IPS-18a (cell line): ENCODE measurements around the gene TSPAN9.

Experiments
- H3K27ac ChIP-seq: one replicate; pipeline ENCODE4 v1.5.1; 2013; ENCODE audit warnings: low read length
- H3K27me3 ChIP-seq: one replicate; pipeline ENCODE4 v1.6.1; 2013; ENCODE audit warnings: mild to moderate bottlenecking, low read length; ENCODE audit not compliant: control insufficient read depth, insufficient read depth
- H3K36me3 ChIP-seq: one replicate; pipeline ENCODE4 v1.6.1; 2013; ENCODE audit warnings: low read depth, low read length; ENCODE audit not compliant: control insufficient read depth
- H3K4me1 ChIP-seq: one replicate; pipeline ENCODE4 v1.6.1; 2013; ENCODE audit warnings: low read depth, low read length; ENCODE audit not compliant: control insufficient read depth
- H3K4me3 ChIP-seq: one replicate; pipeline ENCODE4 v1.5.1; 2013; ENCODE audit warnings: low read length
- H3K9ac ChIP-seq: one replicate; pipeline ENCODE4 v1.6.1; 2013; ENCODE audit warnings: mild to moderate bottlenecking, low read length, moderate library complexity
- H3K9me3 ChIP-seq: one replicate; pipeline ENCODE4 v1.6.1; 2013; ENCODE audit warnings: low read depth, low read length; ENCODE audit not compliant: control insufficient read depth

The TSPAN9 gene, protein sequence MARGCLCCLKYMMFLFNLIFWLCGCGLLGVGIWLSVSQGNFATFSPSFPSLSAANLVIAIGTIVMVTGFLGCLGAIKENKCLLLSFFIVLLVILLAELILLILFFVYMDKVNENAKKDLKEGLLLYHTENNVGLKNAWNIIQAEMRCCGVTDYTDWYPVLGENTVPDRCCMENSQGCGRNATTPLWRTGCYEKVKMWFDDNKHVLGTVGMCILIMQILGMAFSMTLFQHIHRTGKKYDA

DNA sequence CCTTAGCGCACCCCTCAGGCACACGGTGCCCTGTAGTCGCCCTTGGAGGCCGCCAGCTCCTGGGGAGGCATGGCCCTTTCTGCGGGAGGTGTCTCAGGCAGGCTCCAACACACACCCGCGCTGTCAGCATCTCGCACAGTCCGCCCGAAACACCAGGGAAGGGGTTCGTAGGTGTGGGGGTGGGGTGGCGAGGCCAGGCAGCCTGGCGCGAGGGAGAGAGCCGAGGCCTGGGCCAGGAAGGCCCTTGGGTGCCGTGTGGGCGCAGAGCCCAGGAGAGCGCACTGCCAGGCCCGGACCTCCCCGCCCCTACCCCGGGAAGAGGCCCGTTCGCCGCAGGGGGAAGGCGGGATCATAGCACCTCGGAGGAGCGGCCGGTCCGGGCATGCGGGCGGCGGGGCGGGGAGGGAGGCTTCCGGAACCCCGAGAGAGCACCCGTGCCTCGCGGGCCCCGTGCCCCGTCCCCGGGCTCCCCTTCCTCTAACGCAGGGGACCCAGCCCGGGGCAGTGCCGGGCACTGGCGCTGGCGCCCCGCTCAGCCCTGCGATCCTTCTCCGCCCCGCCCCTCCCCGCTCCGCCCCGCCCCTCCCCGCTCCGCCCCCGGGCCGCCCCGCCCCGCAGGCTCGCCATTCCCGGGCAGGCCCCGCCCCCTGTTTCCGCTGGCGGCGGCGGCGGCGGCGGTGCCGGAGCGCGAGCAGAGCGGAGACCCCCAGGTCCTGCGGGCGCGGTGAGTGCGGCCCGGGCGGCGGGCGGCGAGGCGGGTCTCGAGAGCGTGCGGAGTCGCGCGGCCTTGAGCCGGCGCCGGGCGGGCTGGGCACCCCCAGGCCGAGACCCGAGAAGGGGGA, at the start of gene TSPAN9:
TSPAN9 (plus strand) TSS at position 650 of the 842 bp plus-strand sequence. CDS start 123,815 bp downstream, outside the sequence.
- Histone ChIP-seq H3K9ac (no peak within 1 kb of the TSS), H3K9me3 (no peaks in the 10 kb centered on the region), H3K27me3 (peaks cover 25% of the 10 kb centered on the region), H3K4me1 (peaks cover 5% of the 10 kb centered on the region), H3K4me3 (peak within 1 kb of the TSS; percentile 61), H3K36me3 (no peaks in the 10 kb centered on the region), H3K27ac (no peak within 1 kb of the TSS)

DNA sequence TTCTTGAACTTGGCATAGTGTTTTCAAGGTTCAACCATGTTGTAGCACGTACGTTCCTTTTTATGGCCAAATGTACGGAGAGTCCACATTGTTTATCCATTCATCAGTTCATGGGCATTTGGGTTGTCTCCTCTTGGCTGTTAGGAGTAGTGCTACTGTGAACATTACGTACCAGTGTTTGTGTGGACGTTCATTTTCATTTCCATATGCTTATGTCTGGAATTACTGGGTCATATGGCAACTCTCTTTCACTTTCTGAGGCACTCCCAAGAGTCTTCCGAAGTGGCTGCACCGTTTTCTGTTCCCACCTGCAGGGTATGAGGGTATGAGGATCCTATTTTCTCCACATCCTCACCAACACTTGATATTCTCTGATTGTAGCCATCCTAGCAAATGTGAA, 49.1 kb upstream of the TSPAN9 start:
- Histone ChIP-seq H3K27ac (no peak overlapping the region), H3K9ac (no peak overlapping the region), H3K9me3 (no peaks in the 10 kb centered on the region), H3K4me3 (no peak overlapping the region), H3K36me3 (peaks cover 37% of the 10 kb centered on the region), H3K4me1 (no peaks in the 10 kb centered on the region), H3K27me3 (no peaks in the 10 kb centered on the region)

DNA sequence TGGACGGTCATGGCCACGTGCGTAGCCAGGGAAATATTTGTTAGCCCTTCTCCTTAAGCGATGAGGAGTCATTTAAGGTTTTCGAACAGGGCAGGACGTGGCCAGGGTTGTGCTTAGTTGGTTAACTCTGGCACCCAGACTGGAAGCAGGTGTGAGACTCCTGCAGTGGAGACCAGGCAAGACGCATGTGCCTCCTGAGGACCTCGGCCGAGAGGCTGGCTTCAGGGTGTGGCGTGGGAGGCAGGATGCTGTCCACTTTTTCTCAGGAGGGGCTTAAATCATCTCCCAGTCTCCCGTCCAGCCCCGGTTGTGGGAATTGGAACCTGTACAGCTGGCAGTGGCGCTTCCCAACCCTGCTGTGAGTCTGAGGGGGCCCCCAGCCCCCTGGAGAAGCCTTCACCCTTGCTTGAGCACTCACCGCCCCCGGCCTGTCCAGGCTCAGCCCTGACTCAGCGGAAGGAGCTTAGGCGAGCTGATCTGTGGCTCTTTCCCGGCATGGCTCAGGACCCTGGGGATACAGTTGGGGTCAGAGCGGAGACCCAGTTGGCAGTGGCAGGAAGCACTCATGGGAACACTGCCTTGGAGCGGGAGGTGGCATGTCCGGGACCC, 46.3 kb upstream of the TSPAN9 start:
- Histone ChIP-seq H3K27ac (no peak overlapping the region), H3K36me3 (peaks cover 30% of the 10 kb centered on the region), H3K9ac (no peak overlapping the region), H3K27me3 (no peaks in the 10 kb centered on the region), H3K9me3 (no peaks in the 10 kb centered on the region), H3K4me1 (peaks cover 4% of the 10 kb centered on the region), H3K4me3 (no peak overlapping the region)

DNA sequence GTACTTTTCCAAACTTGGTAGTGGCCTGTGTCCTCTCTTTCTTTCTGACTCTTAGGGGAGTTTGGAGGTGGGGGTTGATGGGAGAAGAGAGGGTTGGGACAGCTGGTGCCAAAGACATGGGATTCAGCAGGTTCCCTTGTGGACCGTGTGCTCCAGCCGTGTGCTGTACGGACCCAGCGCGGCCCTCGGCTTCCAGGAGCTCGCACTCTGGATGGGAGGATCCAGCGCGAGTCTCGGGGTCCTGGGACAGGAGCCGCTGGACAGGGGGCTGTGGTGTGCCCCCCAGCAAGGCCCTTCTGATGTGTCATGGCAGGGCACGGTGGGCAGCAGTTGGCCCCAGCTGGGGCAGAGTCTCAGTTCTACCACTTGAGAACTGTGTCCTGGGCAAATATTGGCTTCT, 45.0 kb upstream of the TSPAN9 start:
- H3K4me1 ChIP-seq, result peaks cover 4% of the 10 kb centered on the region
- peaks cover 26% of the 10 kb centered on the region for H3K36me3 ChIP-seq
- no peaks in the 10 kb centered on the region for H3K9me3 ChIP-seq
- no peaks in the 10 kb centered on the region for H3K27me3 ChIP-seq
- H3K27ac ChIP-seq, result no peak overlapping the region
- H3K4me3 ChIP-seq, result no peak overlapping the region
- no peak overlapping the region for H3K9ac ChIP-seq

DNA sequence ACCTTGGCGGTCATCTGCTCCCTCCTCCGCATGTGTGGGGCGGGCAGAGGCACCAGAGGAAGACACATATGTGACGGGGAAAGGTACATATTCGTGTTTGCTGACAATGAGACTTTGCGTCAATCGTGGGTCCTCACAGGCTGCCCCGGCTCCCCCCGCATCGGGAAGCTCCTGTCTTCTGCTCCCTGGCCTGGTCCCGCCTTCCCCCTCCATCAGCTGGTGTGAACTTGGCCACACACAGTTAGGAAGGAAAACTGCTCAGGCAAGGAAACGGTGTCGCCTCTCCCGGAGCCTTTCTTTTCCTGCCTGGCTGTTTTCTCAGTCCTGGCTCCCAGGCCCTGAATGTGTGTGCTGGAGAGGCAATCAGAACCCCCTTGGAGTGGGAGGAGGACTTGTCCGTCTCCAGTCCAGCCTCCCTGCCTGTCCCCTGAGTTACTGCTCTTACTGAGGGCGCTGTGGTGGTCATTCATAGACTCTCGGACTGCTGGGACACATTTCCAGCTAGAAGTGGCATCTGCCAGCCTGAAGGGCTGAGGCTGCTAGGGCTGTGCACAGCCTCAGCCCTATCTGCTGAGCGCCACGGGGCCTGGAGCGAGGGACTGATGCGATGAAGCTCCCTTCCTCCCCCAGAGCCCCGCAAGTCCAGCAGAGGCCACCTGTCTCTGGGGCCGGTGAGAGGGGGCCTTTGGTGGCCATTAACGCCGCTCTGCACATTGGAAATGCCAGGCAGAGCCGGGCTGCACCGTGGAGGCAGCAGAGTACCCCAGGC, 44.2 kb upstream of the TSPAN9 start:
- H3K4me1 ChIP-seq, result peaks cover 4% of the 10 kb centered on the region
- H3K27ac ChIP-seq, result no peak overlapping the region
- H3K27me3 ChIP-seq, result no peaks in the 10 kb centered on the region
- no peaks in the 10 kb centered on the region for H3K9me3 ChIP-seq
- no peak overlapping the region for H3K9ac ChIP-seq
- no peak overlapping the region for H3K4me3 ChIP-seq
- H3K36me3 ChIP-seq, result peaks cover 28% of the 10 kb centered on the region

DNA sequence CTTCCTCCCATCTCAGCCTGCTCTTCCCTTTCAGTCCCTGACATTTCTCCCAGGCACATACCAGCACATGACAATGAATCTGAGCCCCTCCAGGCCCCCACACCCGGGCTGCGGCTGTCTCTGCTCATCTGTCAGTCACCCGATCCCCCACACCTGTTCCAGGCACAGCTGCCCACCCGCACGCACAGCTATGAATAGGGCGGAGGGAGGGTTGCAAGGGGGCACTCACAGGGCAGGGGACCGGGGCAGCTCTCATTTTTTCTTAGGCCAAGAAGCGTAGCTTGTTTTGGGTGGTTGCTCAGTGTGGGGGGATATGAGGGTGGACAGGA, 43.7 kb upstream of the TSPAN9 start:
- Histone ChIP-seq H3K4me1 (peaks cover 4% of the 10 kb centered on the region), H3K27me3 (no peaks in the 10 kb centered on the region), H3K9me3 (no peaks in the 10 kb centered on the region), H3K9ac (no peak overlapping the region), H3K36me3 (peaks cover 30% of the 10 kb centered on the region), H3K4me3 (no peak overlapping the region), H3K27ac (no peak overlapping the region)

DNA sequence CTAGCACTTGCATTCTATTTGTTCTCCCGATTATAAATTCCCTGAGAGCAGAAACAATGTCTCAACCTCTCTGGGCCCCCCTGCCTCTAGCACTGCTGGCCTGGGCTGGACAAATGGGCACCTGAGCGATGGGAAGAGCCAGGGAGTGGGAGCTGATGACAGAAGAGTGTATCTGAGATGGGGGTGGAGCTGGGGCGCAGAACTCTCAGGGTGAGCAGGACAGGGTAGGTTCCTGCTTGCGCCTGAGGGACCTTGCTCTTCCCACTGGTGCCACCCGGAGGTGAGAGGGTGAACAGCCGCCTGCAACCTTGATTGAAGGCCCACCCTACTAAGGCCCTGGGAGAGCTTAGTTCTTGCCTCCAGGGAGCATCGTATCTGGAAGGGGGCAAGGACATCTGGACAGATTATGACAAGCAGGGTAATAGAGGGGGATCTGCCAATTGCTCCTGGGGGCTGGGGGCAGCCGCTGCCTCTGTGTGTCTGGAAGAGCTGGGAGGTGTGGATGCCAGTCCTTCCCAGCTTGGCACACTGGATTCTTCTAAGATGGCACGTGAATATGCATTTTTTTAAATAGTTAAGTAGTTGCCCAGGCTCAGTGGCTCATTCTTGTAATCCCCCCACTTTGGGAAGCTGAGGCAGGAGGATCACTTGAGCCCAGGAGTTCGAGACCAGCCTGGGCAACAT, 43.0 kb upstream of the TSPAN9 start:
- peaks cover 4% of the 10 kb centered on the region for H3K4me1 ChIP-seq
- H3K27ac ChIP-seq, result no peak overlapping the region
- no peak overlapping the region for H3K9ac ChIP-seq
- no peak overlapping the region for H3K4me3 ChIP-seq
- H3K27me3 ChIP-seq, result no peaks in the 10 kb centered on the region
- H3K9me3 ChIP-seq, result no peaks in the 10 kb centered on the region
- H3K36me3 ChIP-seq, result peaks cover 35% of the 10 kb centered on the region

DNA sequence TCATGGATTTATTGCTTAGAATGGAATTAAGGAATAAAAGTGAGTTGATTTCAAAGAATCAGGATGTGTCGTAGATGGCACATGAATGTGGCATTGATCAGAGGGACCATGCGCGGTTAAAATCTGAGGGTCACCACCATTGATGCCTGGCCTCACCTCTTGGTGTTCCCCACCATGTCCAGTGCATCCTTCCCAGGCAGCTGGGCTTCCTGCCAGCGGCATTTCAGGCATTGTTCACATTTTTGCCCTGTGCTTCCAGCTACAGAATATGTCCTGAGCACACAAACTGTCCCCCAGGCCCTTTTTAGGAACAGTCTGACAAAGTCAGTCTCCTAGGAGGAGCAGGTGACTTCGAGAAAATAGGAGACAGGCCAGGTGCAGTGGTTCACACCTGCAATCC, 42.0 kb upstream of the TSPAN9 start:
- no peaks in the 10 kb centered on the region for H3K9me3 ChIP-seq
- no peaks in the 10 kb centered on the region for H3K27me3 ChIP-seq
- H3K27ac ChIP-seq, result no peak overlapping the region
- H3K36me3 ChIP-seq, result peaks cover 40% of the 10 kb centered on the region
- no peak overlapping the region for H3K9ac ChIP-seq
- peaks cover 4% of the 10 kb centered on the region for H3K4me1 ChIP-seq
- H3K4me3 ChIP-seq, result no peak overlapping the region

DNA sequence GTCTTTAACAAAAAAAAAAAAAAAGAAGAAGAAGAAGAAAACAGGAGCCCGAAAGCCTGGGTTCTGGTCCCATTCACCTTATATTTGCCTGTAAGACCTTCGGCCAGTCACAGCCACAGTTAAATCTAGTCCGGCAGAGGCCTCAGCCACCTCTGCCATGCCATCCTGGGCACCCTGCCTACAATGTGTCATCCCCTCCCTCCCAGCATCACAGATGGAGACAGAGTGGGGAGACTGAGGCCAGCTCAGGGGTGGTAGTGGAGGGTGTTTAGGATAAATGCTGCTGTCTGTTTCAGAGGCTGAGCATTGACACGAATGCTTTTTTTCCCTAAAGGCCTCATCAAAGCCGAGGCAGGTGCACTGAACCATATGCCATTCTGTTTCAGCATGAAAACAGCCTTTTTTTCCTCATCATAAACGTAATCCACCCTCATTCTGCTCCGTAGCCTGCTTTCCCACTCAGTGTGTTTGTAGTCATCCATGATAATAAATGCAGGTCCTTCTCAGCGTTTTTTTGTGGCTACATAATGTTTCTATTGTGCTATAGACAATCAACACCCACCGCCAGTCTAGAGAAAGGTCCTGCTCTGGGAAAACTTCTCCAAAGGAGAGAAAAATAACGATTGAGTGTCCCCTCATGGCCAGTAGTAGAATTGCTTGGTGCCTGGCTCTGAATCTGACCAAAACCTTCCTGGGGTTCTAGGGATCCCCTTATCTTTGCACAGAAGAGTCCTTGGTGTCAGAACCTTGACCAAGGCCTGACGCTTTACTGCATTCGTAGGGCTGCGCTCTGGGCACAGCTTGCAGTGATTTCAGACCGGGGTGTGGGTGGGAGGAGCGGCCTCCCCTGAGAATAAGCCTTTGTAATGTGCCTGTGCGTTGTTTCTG, 41.1 kb upstream of the TSPAN9 start:
- H3K9me3 ChIP-seq, result no peaks in the 10 kb centered on the region
- H3K27ac ChIP-seq, result no peak overlapping the region
- peaks cover 4% of the 10 kb centered on the region for H3K4me1 ChIP-seq
- no peaks in the 10 kb centered on the region for H3K27me3 ChIP-seq
- H3K36me3 ChIP-seq, result peaks cover 42% of the 10 kb centered on the region
- H3K4me3 ChIP-seq, result no peak overlapping the region
- H3K9ac ChIP-seq, result no peak overlapping the region

DNA sequence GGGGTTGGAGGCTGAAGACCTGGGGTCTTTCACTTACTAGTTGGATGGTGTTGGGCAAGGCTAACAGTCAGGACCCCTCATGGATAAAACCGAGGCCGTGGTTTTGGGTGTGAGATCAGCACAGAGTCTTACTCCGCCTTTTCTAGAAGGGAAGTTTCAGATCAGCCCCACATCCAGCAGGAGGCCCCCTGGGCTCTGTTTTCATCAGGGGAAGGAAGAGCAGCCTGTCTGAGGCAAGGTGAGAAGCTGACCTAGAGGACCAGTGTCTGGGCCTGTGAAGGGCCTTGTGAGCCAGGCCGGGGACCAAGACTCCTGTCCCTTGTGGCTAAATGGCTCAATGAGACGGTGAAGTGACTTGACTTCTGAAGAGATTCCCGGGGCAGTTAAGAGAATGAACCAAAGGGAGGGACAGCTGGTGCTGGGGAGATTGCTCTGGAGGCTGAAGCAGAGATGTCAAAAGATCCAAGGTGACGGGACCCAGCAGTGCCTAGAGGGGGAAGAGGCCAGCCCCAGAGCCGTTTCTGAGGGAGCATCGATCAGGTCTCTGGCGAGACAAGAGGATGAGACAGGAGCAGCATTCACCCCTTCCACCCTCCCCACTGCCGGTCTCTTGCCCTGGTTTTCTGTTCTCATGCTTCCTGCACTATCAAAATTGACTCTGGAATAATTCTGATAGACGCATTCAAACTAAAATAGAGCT, 40.1 kb upstream of the TSPAN9 start:
- Histone ChIP-seq H3K36me3 (peaks cover 36% of the 10 kb centered on the region), H3K9me3 (no peaks in the 10 kb centered on the region), H3K9ac (no peak overlapping the region), H3K27me3 (no peaks in the 10 kb centered on the region), H3K4me1 (peaks cover 4% of the 10 kb centered on the region), H3K4me3 (no peak overlapping the region), H3K27ac (no peak overlapping the region)
